H1 (cell line): Measurements from ENCODE around the gene NLRX1. TPM values are rescaled to one million over a fixed set of nuclear protein-coding genes. Genes with fewer than 3 reads are reported as not detected.

Source experiments
- CTCF ChIA-PET: fragments of 300-600 bp; sonication (Branson Sonifier 250); formaldehyde crosslinking; loops from one replicate; lab custom pipeline; 2021; ENCODE audit not compliant: partially characterized antibody; lab: Charles Lee
- POLR2A ChIA-PET: fragments of 300-600 bp; sonication (Branson Sonifier 250); formaldehyde crosslinking; loops from one replicate; lab custom pipeline; 2021; ENCODE audit warnings: inconsistent platforms; ENCODE audit not compliant: partially characterized antibody; lab: Charles Lee
- DNase-seq, 2 experiments: peaks; one replicate each; pipeline versions ENCODE4 v3.0.0 to v3.0.0-alpha.2; 2010 to 2022; ENCODE audit warnings: low spot score in 2 of 2, low read depth in 1 of 2, mixed read lengths in 1 of 2
- FAIRE-seq: peaks from 2 replicates; lab custom pipeline; 2011; peaks lifted over from hg19 to GRCh38; lab: Jason Lieb, UNC
- H2AFZ ChIP-seq: 2 replicates; pipeline ENCODE4 v1.8.1; 2012; ENCODE audit warnings: low read length, inconsistent platforms
- H2AK5ac ChIP-seq: 2 replicates; pipeline ENCODE4 v1.6.1; 2013; ENCODE audit warnings: low read depth, low read length
- H2BK120ac ChIP-seq: replicated peaks from 2 replicates; pipeline ENCODE3; 2013; ENCODE audit warnings: low read depth, low read length, inconsistent platforms
- H2BK12ac ChIP-seq: 2 replicates; pipeline ENCODE4 v1.6.1; 2013; ENCODE audit warnings: low read depth, low read length
- H2BK15ac ChIP-seq: 2 replicates; pipeline ENCODE4 v1.6.1; 2013; ENCODE audit warnings: low read length
- H2BK20ac ChIP-seq: 2 replicates; pipeline ENCODE4 v1.6.1; 2013; ENCODE audit warnings: low read length
- H2BK5ac ChIP-seq: 2 replicates; pipeline ENCODE4 v1.6.1; 2013; ENCODE audit warnings: low read depth, low read length
- H3K14ac ChIP-seq: 2 replicates; pipeline ENCODE4 v1.6.1; 2013; ENCODE audit warnings: inconsistent platforms; ENCODE audit not compliant: insufficient read length
- H3K18ac ChIP-seq: 2 replicates; pipeline ENCODE4 v1.6.1; 2013; ENCODE audit warnings: low read length; ENCODE audit errors: extremely low read depth
- H3K23ac ChIP-seq: 2 replicates; pipeline ENCODE4 v1.6.1; 2013; ENCODE audit warnings: inconsistent platforms; ENCODE audit not compliant: insufficient read length
- H3K23me2 ChIP-seq: 2 replicates; pipeline ENCODE4 v1.6.1; 2013; ENCODE audit warnings: low read depth, low read length
- H3K27ac ChIP-seq: 2 replicates; pipeline ENCODE4 v1.6.1; 2011; ENCODE audit warnings: low read depth, low read length, inconsistent platforms
- H3K27me3 ChIP-seq, 4 experiments: replicated peaks in 1 of 4; 1 replicate in 1 of 4; 2 replicates in 3 of 4; pipeline versions ENCODE4 v1.6.1 to v1.8.1; 2011 to 2013; ENCODE audit warnings: low read length in 3 of 4, mild to moderate bottlenecking in 3 of 4, inconsistent platforms in 2 of 4, mixed read lengths in 2 of 4, moderate library complexity in 1 of 4; ENCODE audit not compliant: control insufficient read depth in 3 of 4, insufficient read depth in 3 of 4; ENCODE audit errors: extremely low read depth in 1 of 4
- H3K36me3 ChIP-seq, 4 experiments: 2 replicates each; pipeline versions ENCODE4 v1.6.1 to v1.8.1; 2011 to 2013; ENCODE audit warnings: mild to moderate bottlenecking in 4 of 4, low read length in 3 of 4, moderate library complexity in 2 of 4, control low read depth in 1 of 4, inconsistent platforms in 1 of 4; ENCODE audit not compliant: insufficient read depth in 4 of 4, control insufficient read depth in 2 of 4
- H3K4ac ChIP-seq: replicated peaks from 2 replicates; pipeline ENCODE3; 2013; ENCODE audit warnings: low read length, low read depth, mixed read lengths, inconsistent platforms; ENCODE audit not compliant: insufficient read length
- H3K4me1 ChIP-seq, 4 experiments: replicated peaks in 1 of 4; 1 replicate in 1 of 4; 2 replicates in 3 of 4; pipeline versions ENCODE4 v1.6.1 to v1.8.1; 2011 to 2013; ENCODE audit warnings: low read length in 3 of 4, inconsistent platforms in 2 of 4, mixed read lengths in 1 of 4; ENCODE audit not compliant: insufficient read depth in 4 of 4, control insufficient read depth in 3 of 4
- H3K4me2 ChIP-seq, 2 experiments: 2 replicates each; pipeline versions ENCODE4 v1.6.1 to v1.8.1; 2011 to 2013; ENCODE audit warnings: low read depth in 2 of 2, low read length in 2 of 2, control low read depth in 1 of 2, inconsistent platforms in 1 of 2, mild to moderate bottlenecking in 1 of 2; ENCODE audit not compliant: insufficient read depth in 1 of 2
- H3K4me3 ChIP-seq, 4 experiments: fragments of 200-600, 300-600 bp in 1 of 4; sonication (generic), shearing (Covaris generic), sonication (Bioruptor Twin) in 1 of 4; 2 replicates each; pipeline versions ENCODE4 v1.5.1 to v1.8.1; 2011 to 2016; ENCODE audit warnings: low read length in 4 of 4, low read depth in 3 of 4, control low read depth in 2 of 4, inconsistent platforms in 2 of 4, mild to moderate bottlenecking in 2 of 4, mixed read lengths in 1 of 4, moderate library complexity in 1 of 4; ENCODE audit not compliant: insufficient read depth in 2 of 4; ENCODE audit errors: extremely low read depth in 1 of 4
- H3K56ac ChIP-seq: replicated peaks from 2 replicates; pipeline ENCODE3; 2013; ENCODE audit warnings: low read depth, mild to moderate bottlenecking, mixed read lengths, low read length, inconsistent platforms; ENCODE audit not compliant: insufficient read length
- H3K79me1 ChIP-seq: 2 replicates; pipeline ENCODE4 v1.6.1; 2013; ENCODE audit warnings: low read depth, low read length, control low read depth
- H3K79me2 ChIP-seq, 2 experiments: 2 replicates each; pipeline versions ENCODE4 v1.6.1 to v1.8.1; 2012 to 2013; ENCODE audit warnings: low read length in 2 of 2, mild to moderate bottlenecking in 2 of 2, inconsistent platforms in 1 of 2; ENCODE audit not compliant: insufficient read depth in 2 of 2, control insufficient read depth in 1 of 2
- H3K9ac ChIP-seq, 4 experiments: replicated peaks in 1 of 4; 1 replicate in 1 of 4; 2 replicates in 3 of 4; pipeline versions ENCODE4 v1.6.1 to v1.8.1; 2011 to 2013; ENCODE audit warnings: low read depth in 3 of 4, low read length in 3 of 4, control low read depth in 2 of 4, mild to moderate bottlenecking in 2 of 4, moderate library complexity in 2 of 4, inconsistent platforms in 1 of 4; ENCODE audit errors: extremely low read depth in 1 of 4
- H3K9me3 ChIP-seq, 2 experiments: 2 replicates each; pipeline versions ENCODE4 v1.6.1 to v1.8.1; 2012 to 2013; ENCODE audit warnings: mild to moderate bottlenecking in 2 of 2, moderate library complexity in 2 of 2, control low read depth in 1 of 2, inconsistent platforms in 1 of 2, low read depth in 1 of 2, low read length in 1 of 2, mixed read lengths in 1 of 2; ENCODE audit not compliant: insufficient read depth in 2 of 2
- H4K20me1 ChIP-seq, 2 experiments: replicated peaks in 1 of 2; 2 replicates each; pipeline versions ENCODE3 to v1.8.1; 2011 to 2013; ENCODE audit warnings: inconsistent platforms in 2 of 2, low read length in 2 of 2, mild to moderate bottlenecking in 1 of 2; ENCODE audit not compliant: insufficient read depth in 2 of 2, control insufficient read depth in 1 of 2
- H4K5ac ChIP-seq: 2 replicates; pipeline ENCODE4 v1.6.1; 2013; ENCODE audit warnings: low read length, low read depth, mixed read lengths, inconsistent platforms; ENCODE audit not compliant: insufficient read length
- H4K8ac ChIP-seq: 2 replicates; pipeline ENCODE4 v1.8.0; 2013; ENCODE audit warnings: mild to moderate bottlenecking, moderate library complexity, low read length, inconsistent platforms; ENCODE audit not compliant: insufficient read depth; ENCODE audit errors: extremely low read depth
- H4K91ac ChIP-seq: replicated peaks from 2 replicates; pipeline ENCODE3; 2013; ENCODE audit warnings: low read length, mixed read lengths, inconsistent platforms; ENCODE audit not compliant: insufficient read length
- BACH1 ChIP-seq: IDR thresholded peaks from 2 replicates; pipeline ENCODE4 v1.6.1; 2012; ENCODE audit warnings: low read length, improper control_type of control experiment
- BRCA1 ChIP-seq: IDR thresholded peaks from 2 replicates; pipeline ENCODE4 v1.6.1; 2012; ENCODE audit warnings: low read depth, low read length, improper control_type of control experiment
- CHD1 ChIP-seq: IDR thresholded peaks from 2 replicates; pipeline ENCODE4 v1.6.1; 2012; ENCODE audit warnings: low read depth, low read length, improper control_type of control experiment
- GABPA ChIP-seq: IDR thresholded peaks from 2 replicates; pipeline ENCODE4 v1.6.1; 2011; ENCODE audit warnings: mild to moderate bottlenecking, low read length, moderate library complexity, borderline replicate concordance; ENCODE audit not compliant: insufficient read depth
- JUN ChIP-seq: IDR thresholded peaks from 2 replicates; pipeline ENCODE4 v1.6.1; 2011; ENCODE audit warnings: low read depth, mild to moderate bottlenecking, improper control_type of control experiment, low read length
- JUND ChIP-seq: IDR thresholded peaks from 2 replicates; pipeline ENCODE4 v1.6.1; 2011; ENCODE audit warnings: mild to moderate bottlenecking, improper control_type of control experiment, low read length
- KDM5A ChIP-seq: fragments of 200-600 bp; IDR thresholded peaks from 2 replicates; pipeline ENCODE4 v1.7.1; 2012; ENCODE audit warnings: mild to moderate bottlenecking, low read length, inconsistent platforms, mixed read lengths
- NRF1 ChIP-seq: IDR thresholded peaks from 2 replicates; pipeline ENCODE4 v1.6.1; 2011; ENCODE audit warnings: mild to moderate bottlenecking, low read depth, low read length, improper control_type of control experiment
- PHF8 ChIP-seq: fragments of 200-600 bp; sonication (generic); conservative IDR thresholded peaks from 2 replicates; pipeline ENCODE4 v1.7.1; 2012; ENCODE audit warnings: low read depth, mild to moderate bottlenecking, inconsistent platforms, low read length, moderate library complexity
- POLR2AphosphoS5 ChIP-seq: IDR thresholded peaks from 2 replicates; pipeline ENCODE4 v1.6.1; 2011; ENCODE audit warnings: low read depth, low read length
- RAD21 ChIP-seq, 2 experiments: IDR thresholded peaks in 1 of 2; conservative IDR thresholded peaks in 1 of 2; 2 replicates each; pipeline ENCODE4 v1.6.1; 2011; ENCODE audit warnings: low read depth in 2 of 2, low read length in 2 of 2, improper control_type of control experiment in 1 of 2, inconsistent platforms in 1 of 2, mild to moderate bottlenecking in 1 of 2, moderate library complexity in 1 of 2
- RFX5 ChIP-seq: IDR thresholded peaks from 2 replicates; pipeline ENCODE4 v1.6.1; 2011; ENCODE audit warnings: low read depth, low read length, improper control_type of control experiment, borderline replicate concordance
- SP1 ChIP-seq: IDR thresholded peaks from 2 replicates; pipeline ENCODE4 v1.6.1; 2011; ENCODE audit warnings: low read depth, low read length
- SP4 ChIP-seq: IDR thresholded peaks from 2 replicates; pipeline ENCODE4 v1.6.1; 2012; ENCODE audit warnings: low read length, inconsistent platforms
- SRF ChIP-seq: IDR thresholded peaks from 2 replicates; pipeline ENCODE4 v1.6.1; 2011; ENCODE audit warnings: mild to moderate bottlenecking, low read depth, low read length, moderate library complexity
- WGBS, 2 experiments: shearing (Covaris generic) in 1 of 2; methylation state at CpG; one replicate each; pipeline versions ENCODE4 v1.1.6 to v1.1.7; 2013 to 2015; ENCODE audit warnings: low lambda C conversion rate in 2 of 2, mixed read lengths in 2 of 2, inconsistent platforms in 1 of 2, low coverage in 1 of 2, missing lambda C conversion rate in 1 of 2; ENCODE audit not compliant: insufficient replicate concordance in 2 of 2, insufficient coverage in 1 of 2, insufficient read length in 1 of 2; ENCODE audit errors: extremely low coverage in 1 of 2, missing lambda C conversion rate in 1 of 2; 5-methylcytosine and 5-hydroxymethylcytosine counted together
- polyA plus RNA-seq, 7 experiments: library from polyadenylated mRNA; depleted of rRNA in 3 of 7; stranded (reverse) in 5 of 7; unstranded in 2 of 7; fragments of >200 nt in 5 of 7; fragments of 200-250 nt in 2 of 7; gene quantifications; 1 replicate in 5 of 7; 2 replicates in 1 of 7; 4 replicates in 1 of 7; pipeline versions ENCODE4 v1.2.1 to v1.2.3, GENCODE V29; 2011 to 2013; ENCODE audit warnings: missing spikeins in 2 of 7, mixed read lengths in 2 of 7
- total RNA-seq: library from RNA; stranded (reverse); fragmentation: NEBNext Ultra II Directional; extraction: Animal tissue kit (Norgen Biotek cat#: 25700); gene quantifications from 2 replicates; pipeline ENCODE4 v1.2.1, GENCODE V29; 2021

Gene NLRX1
- total and polyA plus RNA-seq, 2 of the 8 experiments (the other 6 are each of a cell fraction or from before 2014, with no cell fraction given) = 13.2 to 18.6 TPM

DNA sequence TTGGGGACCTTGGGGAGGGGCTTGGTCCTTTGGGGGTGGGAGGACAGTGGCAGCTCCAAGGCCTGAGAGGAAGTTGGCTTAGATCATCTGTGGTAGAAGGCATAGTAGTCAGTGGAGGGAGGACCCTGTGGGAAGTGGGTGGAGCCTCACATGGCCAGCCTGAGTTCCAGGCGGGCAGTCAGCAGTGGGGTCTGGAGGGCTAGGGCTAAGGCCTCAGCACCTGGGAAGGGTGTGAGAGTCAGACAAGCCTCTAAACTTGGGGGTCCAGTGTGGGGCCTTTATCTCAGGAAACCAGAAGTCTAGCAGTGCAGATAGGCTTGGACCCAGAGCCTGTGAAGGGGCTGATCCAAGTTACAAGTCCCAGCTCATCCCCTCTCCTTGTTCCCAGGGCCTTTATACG, 4.0 kb downstream of the NLRX1 start:
- Histone ChIP-seq H4K5ac (no peak overlapping the region), H2BK20ac (no peak overlapping the region), H3K4me2 (no peak overlapping the region), H2BK5ac (no peak overlapping the region; the same call in 1 of the 2 replicates), H4K91ac (no peak overlapping the region), H3K36me3 (no peaks in the 10 kb centered on the region; a peak in 1 of 8 replicates), H4K8ac (no peak overlapping the region), H2BK12ac (no peak overlapping the region), H3K4me1 (no peaks in the 10 kb centered on the region; a peak in 2 of 7 replicates), H3K9ac (no peak overlapping the region), H3K27me3 (no peaks in the 10 kb centered on the region), H4K20me1 (no peaks in the 10 kb centered on the region), H2BK120ac (no peak overlapping the region), H2AK5ac (no peak overlapping the region), H3K23ac (no peak overlapping the region), H3K14ac (no peak overlapping the region), H3K23me2 (peaks cover 7% of the 10 kb centered on the region; the same call in 1 of the 2 replicates), H3K56ac (no peak overlapping the region), H3K4ac (no peak overlapping the region), H2BK15ac (no peak overlapping the region), H3K4me3 (no peak overlapping the region), H3K18ac (no peak overlapping the region; the same call in 1 of the 2 replicates), H3K27ac (no peak overlapping the region), H3K9me3 (no peaks in the 10 kb centered on the region), H3K79me1 (no peaks in the 10 kb centered on the region), H3K79me2 (no peaks in the 10 kb centered on the region), H2AFZ (no peak overlapping the region)
- DNase-seq (no peak), FAIRE-seq (no peak)
- CTCF ChIA-PET = interaction anchor here (1.0 to 24.3 kb wide), 5 partner anchors 22 to 50 kb away, joined by 3 to 389 read pairs (median 6); partner anchors contain the start of gene ABCG4
- POLR2A ChIA-PET = interaction anchor here (1.2 to 3.8 kb wide), 5 partner anchors 9 to 78 kb away, joined by 4 to 14 read pairs (median 5); a partner anchor contains a TSS
- WGBS, 2 experiments = 95% methylated on average over 2 of the region's 2 CpGs; no CpG with 5 or more reads in 1 of the 2 experiments
- TF ChIP-seq PHF8 (no peak), POLR2AphosphoS5 (no peak), BRCA1 (no peak), SP1 (no peak), BACH1 (no peak), JUND (no peak), SRF (no peak), RAD21 (IDR thresholded peaks at IDR 0.05 in 1 of 2, conservative IDR thresholded peaks at IDR 0.05 in 1 of 2; ENCODE audit: low read depth in 2 of 2, low read length in 2 of 2) (no peak), KDM5A (no peak), JUN (no peak), RFX5 (no peak), CHD1 (no peak), SP4 (no peak), NRF1 (no peak), GABPA (no peak)
